Body of pancreas (tissue), 4 donors: ENCODE measurements around the gene JSRP1. TPM values are rescaled to one million over a fixed set of nuclear protein-coding genes. Genes with fewer than 3 reads are reported as not detected.

Source experiments
- ATAC-seq: fragments of 150-250 bp; one replicate; pipeline ENCODE4 v1.9.1; 2016
- DNase-seq, 4 donors: peaks; one replicate each; pipeline ENCODE4 v3.0.0-alpha.2; 2019
- H3K27ac ChIP-seq, 4 donors: fragments of 200-600 bp; sonication (generic); 1 replicate in 3 of 4; 2 replicates in 1 of 4; pipeline versions ENCODE4 v1.5.1 to v1.6.1; 2016 to 2019; ENCODE audit warnings: mild to moderate bottlenecking in 1 of 4, mixed read lengths in 1 of 4, moderate library complexity in 1 of 4
- H3K27me3 ChIP-seq, 2 donors: fragments of 200-600 bp; sonication (generic); one replicate each; pipeline ENCODE4 v1.6.0; 2016; ENCODE audit warnings: mild to moderate bottlenecking in 1 of 2
- H3K36me3 ChIP-seq, 2 donors: fragments of 200-600 bp; sonication (generic); replicated peaks in 1 of 2; 2 replicates each; pipeline ENCODE4 v1.5.1; 2016; ENCODE audit warnings: low read depth in 2 of 2; ENCODE audit not compliant: insufficient read depth in 1 of 2
- H3K4me1 ChIP-seq: fragments of 200-600 bp; sonication (generic); one replicate; pipeline ENCODE4 v1.6.0; 2016
- H3K4me3 ChIP-seq, 2 donors: fragments of 200-600 bp; sonication (generic); 1 replicate in 1 of 2; 2 replicates in 1 of 2; pipeline ENCODE4 v1.5.1; 2016 to 2019
- H3K9me3 ChIP-seq, 3 donors: fragments of 200-600 bp; sonication (generic); 1 replicate in 2 of 3; 2 replicates in 1 of 3; pipeline ENCODE4 v1.5.1; 2016
- POLR2A ChIP-seq, 3 donors: fragments of 450-650 bp; IDR thresholded peaks; one replicate each; pipeline ENCODE4 v1.6.1; 2016; ENCODE audit warnings: antibody characterized with exemption in 3 of 3, mild to moderate bottlenecking in 2 of 3
- WGBS, 2 donors: methylation state at CpG; one replicate each; pipeline ENCODE4 v1.1.5; 2017; 5-methylcytosine and 5-hydroxymethylcytosine counted together
- intact Hi-C: fragments of 100-400 bp; cut with DNase I; formaldehyde crosslinking; loops from one replicate; pipeline ENCODE4 v1.15.1; 2023
- total RNA-seq, 2 donors: library from RNA; depleted of rRNA; stranded (reverse); fragments of >200 nt; gene quantifications; one replicate each; pipeline ENCODE4 v1.1.0, GENCODE V29; 2016
- TF ChIP-seq, protein P1 (sequence below), 7 experiments: fragments of 450-650 bp in 4 of 7; fragments of 200-600 bp in 3 of 7; sonication (generic) in 3 of 7; IDR thresholded peaks; one replicate each; pipeline ENCODE4 v1.5.1; 2016 to 2019; ENCODE audit warnings: antibody characterized with exemption in 7 of 7

JSRP1 gene, protein sequence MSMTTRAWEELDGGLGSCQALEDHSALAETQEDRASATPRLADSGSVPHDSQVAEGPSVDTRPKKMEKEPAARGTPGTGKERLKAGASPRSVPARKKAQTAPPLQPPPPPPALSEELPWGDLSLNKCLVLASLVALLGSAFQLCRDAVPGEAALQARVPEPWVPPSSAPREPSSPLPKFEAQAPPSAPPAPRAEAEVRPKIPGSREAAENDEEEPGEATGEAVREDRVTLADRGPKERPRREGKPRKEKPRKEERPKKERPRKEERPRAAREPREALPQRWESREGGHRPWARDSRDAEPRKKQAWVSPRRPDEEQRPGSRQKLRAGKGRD
- total RNA-seq = not detected

DNA sequence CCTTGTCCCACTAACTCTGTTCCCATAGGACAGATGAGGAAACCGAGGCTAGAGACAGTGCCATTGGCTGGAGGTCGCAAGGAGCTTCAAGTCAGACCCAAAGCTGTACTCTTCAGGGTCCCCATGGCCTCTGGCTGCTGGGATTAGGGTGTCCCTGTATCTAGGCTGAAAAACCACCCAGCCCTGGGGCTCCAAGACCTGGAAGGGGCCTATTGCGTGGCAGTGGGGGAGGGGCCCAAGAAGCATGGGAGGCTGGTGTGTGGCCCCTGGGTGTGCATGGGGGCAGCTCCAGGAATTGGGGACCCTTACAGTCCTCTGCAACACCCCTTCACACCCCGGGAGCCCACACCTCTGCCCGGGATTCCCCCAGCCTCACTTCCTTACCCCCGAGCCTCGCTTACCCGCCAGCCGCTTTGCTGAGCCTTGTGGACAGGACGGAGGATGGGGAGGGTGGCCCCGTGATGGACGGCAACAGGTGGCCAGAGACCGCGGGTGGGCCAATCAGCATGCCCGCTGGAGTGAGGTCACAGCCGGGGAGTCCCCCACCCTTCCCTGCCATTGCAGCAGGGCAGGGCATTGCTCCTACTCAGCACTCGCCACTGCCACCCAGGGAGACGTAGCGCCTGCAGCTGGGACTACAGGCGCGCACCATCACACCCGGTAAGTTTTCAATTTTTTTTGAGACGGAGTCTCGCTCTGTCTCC, at the start of gene JSRP1:
Gene JSRP1 (minus strand): TSS at position 436 of the 704 bp plus-strand sequence. CDS start 1,103 bp downstream, outside the sequence.
- no peak within 1 kb of the TSS for H3K27ac ChIP-seq
- 79 to 82% methylated on average over 16 to 19 of the region's 24 CpGs for WGBS, 2 donors
- H3K4me1 ChIP-seq = peaks cover 25% of the 10 kb centered on the region
- intact Hi-C loops = no loop called here
- H3K36me3 ChIP-seq = no peaks in the 10 kb centered on the region
- DNase-seq = no peak
- ATAC-seq = no peak
- H3K9me3 ChIP-seq = no peaks in the 10 kb centered on the region
- no peak within 1 kb of the TSS for H3K4me3 ChIP-seq
- H3K27me3 ChIP-seq = peaks cover 0 to 20% of the 10 kb centered on the region in 2 donors
- TF ChIP-seq, protein P1, sequence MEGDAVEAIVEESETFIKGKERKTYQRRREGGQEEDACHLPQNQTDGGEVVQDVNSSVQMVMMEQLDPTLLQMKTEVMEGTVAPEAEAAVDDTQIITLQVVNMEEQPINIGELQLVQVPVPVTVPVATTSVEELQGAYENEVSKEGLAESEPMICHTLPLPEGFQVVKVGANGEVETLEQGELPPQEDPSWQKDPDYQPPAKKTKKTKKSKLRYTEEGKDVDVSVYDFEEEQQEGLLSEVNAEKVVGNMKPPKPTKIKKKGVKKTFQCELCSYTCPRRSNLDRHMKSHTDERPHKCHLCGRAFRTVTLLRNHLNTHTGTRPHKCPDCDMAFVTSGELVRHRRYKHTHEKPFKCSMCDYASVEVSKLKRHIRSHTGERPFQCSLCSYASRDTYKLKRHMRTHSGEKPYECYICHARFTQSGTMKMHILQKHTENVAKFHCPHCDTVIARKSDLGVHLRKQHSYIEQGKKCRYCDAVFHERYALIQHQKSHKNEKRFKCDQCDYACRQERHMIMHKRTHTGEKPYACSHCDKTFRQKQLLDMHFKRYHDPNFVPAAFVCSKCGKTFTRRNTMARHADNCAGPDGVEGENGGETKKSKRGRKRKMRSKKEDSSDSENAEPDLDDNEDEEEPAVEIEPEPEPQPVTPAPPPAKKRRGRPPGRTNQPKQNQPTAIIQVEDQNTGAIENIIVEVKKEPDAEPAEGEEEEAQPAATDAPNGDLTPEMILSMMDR (IDR thresholded peaks at IDR 0.05) = no peak

DNA sequence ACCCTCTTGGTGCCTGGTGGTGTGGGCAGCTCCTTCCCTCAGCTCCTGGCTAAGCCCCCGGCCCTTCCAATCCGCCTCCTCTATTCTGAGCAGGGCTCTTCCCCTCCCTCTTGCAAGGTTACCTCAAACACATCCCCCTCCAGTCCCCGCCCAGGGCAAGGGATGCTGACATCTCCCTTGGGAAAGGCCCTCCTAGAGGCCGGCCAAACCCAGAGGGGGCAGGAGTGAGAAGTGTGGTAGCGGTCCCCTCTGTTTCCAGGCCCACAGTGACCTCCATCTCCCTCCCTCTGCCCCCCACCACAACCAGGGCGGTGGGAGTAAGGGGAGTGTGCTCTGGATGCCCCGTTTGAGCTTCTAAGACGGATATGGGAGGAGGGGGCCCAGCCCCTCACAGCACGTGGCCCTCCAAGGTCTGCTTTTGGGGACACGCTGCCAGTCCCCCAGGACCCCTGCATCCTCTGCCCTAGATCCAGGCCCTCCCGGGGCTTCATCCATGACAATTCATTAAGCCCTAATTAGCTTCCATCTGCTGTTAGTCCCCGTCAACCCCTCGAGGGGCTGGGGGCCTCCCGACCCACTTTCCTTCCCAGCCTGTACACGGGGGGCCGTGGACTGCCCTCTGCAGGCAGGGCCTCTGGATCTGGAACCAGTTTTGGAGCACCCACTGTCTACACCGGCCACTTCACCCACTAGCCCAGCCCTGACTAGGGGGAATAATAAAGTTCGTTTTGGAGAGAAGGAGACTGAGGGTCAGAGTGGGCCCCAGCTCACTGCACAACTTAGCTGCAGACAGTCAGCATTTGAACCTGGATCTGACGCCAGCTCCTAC, 49.4 kb upstream of the JSRP1 start:
- no peaks in the 10 kb centered on the region for H3K36me3 ChIP-seq
- intact Hi-C loops = no loop called here
- H3K27ac ChIP-seq = no peak overlapping the region
- H3K4me3 ChIP-seq = no peak overlapping the region
- ATAC-seq (no peak), DNase-seq (no peak)
- 77 to 88% methylated on average over 18 to 19 of the region's 19 CpGs for WGBS, 2 donors
- peaks cover 16% of the 10 kb centered on the region for H3K4me1 ChIP-seq
- peaks cover 0 to 11% of the 10 kb centered on the region in 2 donors for H3K27me3 ChIP-seq
- no peak for TF ChIP-seq POLR2A (IDR thresholded peaks at IDR 0.05)
- TF ChIP-seq, protein P1 (IDR thresholded peaks at IDR 0.05) = no peak
- no peaks in the 10 kb centered on the region for H3K9me3 ChIP-seq

DNA sequence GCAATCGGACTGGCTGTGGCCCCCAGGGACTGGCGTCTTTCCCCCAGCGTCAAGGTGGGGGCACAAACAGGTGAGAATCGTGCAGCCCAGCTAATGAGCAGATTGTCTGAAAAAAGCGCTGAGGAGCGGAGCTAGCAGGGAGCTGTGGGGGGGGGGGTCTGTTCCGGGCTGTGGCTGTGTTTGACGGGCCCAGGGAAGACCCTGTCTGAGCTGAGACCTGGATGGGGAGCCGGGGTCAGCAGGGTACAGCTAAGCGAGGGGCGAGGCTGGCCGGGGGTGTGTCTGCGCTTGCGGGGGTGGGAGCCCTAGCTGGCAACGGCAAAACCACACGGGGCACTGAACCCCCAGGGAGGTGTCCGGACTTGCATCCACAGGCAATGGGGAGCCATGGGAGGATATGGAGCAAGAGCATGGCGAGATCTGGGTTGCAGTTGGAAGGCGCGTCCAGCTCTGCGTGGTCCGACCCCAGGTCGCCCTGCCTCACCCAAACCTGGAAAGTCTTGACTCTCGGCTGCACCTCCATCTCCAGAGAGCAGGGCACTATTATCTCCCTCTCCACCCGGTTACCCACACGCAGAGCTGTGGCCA, 47.1 kb upstream of the JSRP1 start:
- Histone ChIP-seq H3K27me3 (peaks cover 0 to 9% of the 10 kb centered on the region in 2 donors), H3K27ac (no peak overlapping the region), H3K9me3 (no peaks in the 10 kb centered on the region), H3K36me3 (no peaks in the 10 kb centered on the region), H3K4me1 (peaks cover 11% of the 10 kb centered on the region), H3K4me3 (no peak overlapping the region)
- DNase-seq = no peak
- ATAC-seq = no peak
- 74 to 76% methylated on average over 22 of the region's 26 CpGs for WGBS, 2 donors
- TF ChIP-seq POLR2A (IDR thresholded peaks at IDR 0.05) = no peak
- TF ChIP-seq, protein P1 (IDR thresholded peaks at IDR 0.05) = no peak
- intact Hi-C loops = no loop called here

DNA sequence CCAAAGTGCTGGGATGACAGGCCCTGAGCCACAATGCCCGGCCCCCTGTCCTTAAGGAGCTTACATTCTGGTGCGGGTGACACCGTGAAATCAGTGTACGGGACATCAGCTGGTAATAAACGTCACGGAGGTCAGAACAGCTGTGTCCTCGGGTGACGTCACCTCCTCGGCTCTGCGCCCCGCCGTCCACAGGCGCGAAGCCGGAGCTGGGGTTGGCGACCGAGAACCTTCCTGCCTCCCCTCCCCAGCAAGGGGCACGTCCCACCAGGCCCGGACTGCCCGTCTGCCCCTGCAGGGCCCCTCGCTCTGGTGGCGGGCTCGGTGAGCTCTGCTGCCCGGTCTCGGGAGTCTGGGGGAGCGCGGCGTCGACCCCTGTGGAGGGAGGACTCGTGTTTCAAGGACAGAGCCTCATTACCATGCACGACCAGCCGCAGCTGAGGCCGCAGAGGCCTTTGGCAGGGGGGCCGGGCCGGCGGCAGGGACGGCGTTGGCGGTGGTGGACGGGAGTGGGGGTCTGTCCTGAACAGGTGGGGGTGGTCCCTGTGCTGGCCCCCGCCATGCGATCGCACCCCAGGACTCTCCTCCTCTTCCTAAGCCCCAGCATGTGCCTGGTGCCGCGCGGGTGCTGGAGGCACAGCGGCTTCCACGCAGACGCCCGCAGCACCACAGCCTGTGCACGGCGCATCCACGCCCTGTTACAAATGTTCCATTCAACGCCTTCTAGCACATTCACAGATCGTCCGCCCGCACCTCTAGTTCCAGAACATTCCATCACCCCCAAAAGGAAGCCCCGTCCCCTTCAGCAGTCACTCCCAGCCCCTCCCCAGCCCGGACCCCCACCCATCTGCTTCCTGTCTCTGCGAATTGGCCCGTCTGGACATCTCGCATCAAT, 46.3 kb upstream of the JSRP1 start:
- Histone ChIP-seq H3K4me3 (no peak overlapping the region), H3K27ac (no peak overlapping the region), H3K36me3 (no peaks in the 10 kb centered on the region), H3K9me3 (no peaks in the 10 kb centered on the region), H3K27me3 (peaks cover 0 to 5% of the 10 kb centered on the region in 2 donors), H3K4me1 (peaks cover 9% of the 10 kb centered on the region)
- TF ChIP-seq POLR2A (IDR thresholded peaks at IDR 0.05) = no peak
- TF ChIP-seq, protein P1 (IDR thresholded peaks at IDR 0.05) = no peak
- ATAC-seq (peak; percentile 51), DNase-seq (peak; percentile 32 to 63 (median 54))
- intact Hi-C loops = no loop called here
- 21 to 22% methylated on average over 19 to 62 of the region's 62 CpGs for WGBS, 2 donors
